GM18951 (cell line): Measurements from ENCODE around the gene LAMC3.

Source experiments
- POLR2A ChIP-seq: IDR thresholded peaks from 4 replicates; pipeline ENCODE4 v1.6.1; 2011; ENCODE audit warnings: mild to moderate bottlenecking; ENCODE audit not compliant: insufficient read length, insufficient read depth; ENCODE audit errors: extremely low read depth
- in situ Hi-C: fragments of 300-500 bp; cut with MboI; formaldehyde crosslinking; loops from one replicate; pipeline ENCODE4 v1.12.0; 2022; ENCODE audit warnings: low sequenced_read_pairs, mixed read lengths, inconsistent platforms; ENCODE audit not compliant: unreplicated experiment

Gene LAMC3

GRCh38 chr9:131072107-131072870 lies 63.3 kb downstream of the LAMC3 start:
- no peak for TF ChIP-seq POLR2A
- in situ Hi-C loops: no loop called here

GRCh38 chr9:131072871-131073237 lies 63.9 kb downstream of the LAMC3 start:
- no peak for TF ChIP-seq POLR2A
- in situ Hi-C loops: no loop called here

GRCh38 chr9:131076347-131077195 lies 67.6 kb downstream of the LAMC3 start:
- TF ChIP-seq POLR2A: no peak
- in situ Hi-C loops: no loop called here

- in situ Hi-C loops: no loop called here
- TF ChIP-seq POLR2A: no peak
These were observed 69.7 kb downstream of the LAMC3 start for GRCh38 chr9:131078427-131079366.

GRCh38 chr9:131080589-131080988 lies 71.6 kb downstream of the LAMC3 start:
- no peak for TF ChIP-seq POLR2A
- in situ Hi-C loops: no loop called here

- in situ Hi-C loops: no loop called here
- no peak for TF ChIP-seq POLR2A
These were observed 72.9 kb downstream of the LAMC3 start for GRCh38 chr9:131081868-131082267.

- no peak for TF ChIP-seq POLR2A
- in situ Hi-C loops: no loop called here
These were observed 74.0 kb downstream of the LAMC3 start for GRCh38 chr9:131082774-131083512.

- TF ChIP-seq POLR2A: no peak
- in situ Hi-C loops: no loop called here
These were observed 75.8 kb downstream of the LAMC3 start for GRCh38 chr9:131084661-131085369.

- in situ Hi-C loops: no loop called here
- TF ChIP-seq POLR2A: no peak
These were observed 76.6 kb downstream of the LAMC3 start for GRCh38 chr9:131085370-131086122.

GRCh38 chr9:131087354-131087893 lies 78.5 kb downstream of the LAMC3 start:
- TF ChIP-seq POLR2A: no peak
- in situ Hi-C loops: no loop called here
